Activated effector memory CD4-positive, alpha-beta T cell treated with anti-CD3 and anti-CD28 coated beads, Interleukin-2, amount 50 U/mL, for 16 hours (primary cell): ENCODE measurements around the gene ZBTB20.
"Not testable (repeated sequence)": the region's sequence is repeated elsewhere in the genome, so short reads cannot be mapped to it uniquely, and the experiment has no call there.

ENCODE experiments used
- DNase-seq: peaks from one replicate; pipeline ENCODE4 v3.0.0-alpha.2; 2020

Gene ZBTB20

GRCh38 chr3:114816052-114816451 lies 331.0 kb downstream of the ZBTB20 start:
- no peak for DNase-seq

GRCh38 chr3:114812541-114813238 lies 334.4 kb downstream of the ZBTB20 start:
- not testable (repeated sequence) for DNase-seq

DNA sequence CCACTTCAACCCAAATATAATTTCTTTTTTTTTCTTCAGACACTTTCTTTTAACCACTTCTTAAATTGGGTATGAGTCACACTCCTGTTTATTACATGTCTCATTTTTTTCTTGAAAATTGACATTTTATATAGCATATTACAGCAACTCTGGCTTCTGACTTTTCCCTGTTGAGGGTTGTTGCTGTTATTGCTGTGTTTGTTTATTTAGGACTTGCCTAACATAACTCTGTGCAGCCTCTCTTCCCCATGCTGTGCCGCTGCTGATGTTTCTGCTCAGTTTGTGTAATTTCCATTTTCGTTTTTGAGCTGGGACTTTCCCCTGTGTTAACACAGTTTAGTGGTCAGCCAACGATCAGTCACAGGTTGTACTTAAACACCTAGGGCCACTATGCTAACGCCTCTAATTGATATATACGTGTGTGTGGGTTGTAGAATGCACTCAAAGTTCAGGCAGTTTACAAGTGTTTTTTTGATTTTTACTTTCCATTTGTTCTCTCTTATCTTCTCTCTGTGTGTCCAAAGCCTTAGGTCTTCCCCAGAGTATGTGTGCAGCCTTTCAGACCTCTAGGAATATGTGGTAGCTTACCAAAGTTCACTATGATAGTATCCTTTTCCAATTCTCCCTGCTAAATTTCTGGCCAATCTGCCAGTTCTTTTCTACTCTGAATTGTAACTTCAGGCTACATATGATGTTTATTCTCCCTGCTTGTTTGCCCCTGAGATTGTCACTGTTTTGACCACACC lies 337.2 kb downstream of the ZBTB20 start:
- DNase-seq = no peak

DNA sequence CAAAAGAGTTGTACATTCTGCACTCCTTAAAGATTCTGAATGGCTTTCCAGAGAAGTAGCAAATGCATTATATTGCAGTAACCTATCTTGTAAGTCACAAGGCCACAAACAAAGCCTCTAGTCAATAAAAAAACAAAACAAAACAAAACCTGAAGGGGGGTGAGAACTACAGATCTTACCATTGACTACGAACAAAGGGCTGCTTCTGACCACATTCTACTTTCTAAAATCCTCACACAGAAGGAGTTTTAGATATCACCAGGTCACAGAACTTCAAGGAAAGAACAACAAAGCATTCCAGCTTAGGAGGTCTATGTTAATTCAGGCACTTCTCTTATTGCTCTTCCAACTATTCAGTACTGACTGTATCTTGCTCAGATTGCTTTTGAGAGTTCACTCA lies 343.0 kb downstream of the ZBTB20 start:
- DNase-seq = no peak

GRCh38 chr3:114803042-114803695 lies 343.9 kb downstream of the ZBTB20 start:
- DNase-seq = no peak

DNA sequence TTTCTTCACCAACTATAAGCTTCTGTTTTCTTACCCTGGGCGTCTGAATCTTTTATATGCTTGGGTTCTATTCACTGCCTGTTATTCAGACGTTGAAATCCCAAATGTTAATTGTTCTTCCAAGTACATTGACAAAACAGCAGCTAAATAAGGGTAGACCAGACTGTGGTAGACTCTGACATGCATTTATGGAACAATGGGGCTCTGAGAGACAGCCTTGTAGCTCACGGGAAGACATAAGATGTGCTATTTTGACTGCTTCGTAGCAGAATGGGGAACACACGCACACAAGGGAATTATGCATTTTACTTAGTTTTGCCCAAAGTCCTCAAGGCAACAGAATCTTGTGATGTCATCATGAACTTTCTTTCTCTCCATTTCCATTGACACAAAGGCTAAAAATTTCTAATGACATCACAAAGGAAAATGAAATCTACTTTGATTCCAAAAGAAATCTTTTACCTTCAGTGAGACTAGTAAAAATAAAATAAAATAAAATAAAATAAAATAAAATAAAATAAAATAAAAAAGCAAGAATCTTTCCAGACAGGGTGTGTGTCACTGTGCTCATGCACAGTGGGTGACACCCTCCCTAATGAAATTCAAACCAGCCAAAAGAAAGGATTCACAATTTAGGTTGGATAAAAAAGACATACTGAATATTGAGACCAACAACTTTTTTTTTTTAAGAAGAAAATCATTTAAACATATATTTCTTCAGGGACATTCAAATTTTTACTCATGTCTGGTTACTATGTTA lies 346.6 kb downstream of the ZBTB20 start:
- no peak for DNase-seq

DNA sequence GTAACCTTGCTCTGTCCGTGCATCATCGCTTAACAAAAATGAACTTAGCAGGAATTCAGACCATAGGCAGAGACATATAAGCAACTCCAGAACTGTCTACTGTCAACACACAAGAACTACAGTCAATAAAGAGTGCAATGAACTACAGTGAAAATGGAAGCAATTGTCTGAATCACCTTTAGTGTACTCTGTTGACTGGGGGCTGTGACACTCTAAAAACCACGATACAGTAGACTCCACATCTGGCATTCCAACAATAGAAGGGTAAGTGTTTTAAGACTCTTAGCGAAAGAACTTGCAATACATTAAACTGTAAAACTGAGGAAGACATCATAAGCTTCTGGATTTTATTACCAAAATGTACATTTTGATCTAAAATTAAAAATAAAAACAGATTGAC lies 347.3 kb downstream of the ZBTB20 start:
- no peak for DNase-seq

GRCh38 chr3:114796796-114797195 lies 350.3 kb downstream of the ZBTB20 start:
- DNase-seq = no peak

GRCh38 chr3:114794894-114795630 lies 352.0 kb downstream of the ZBTB20 start:
- DNase-seq = no peak

- no peak for DNase-seq
These were observed 354.7 kb downstream of the ZBTB20 start for GRCh38 chr3:114792159-114792918.

DNA sequence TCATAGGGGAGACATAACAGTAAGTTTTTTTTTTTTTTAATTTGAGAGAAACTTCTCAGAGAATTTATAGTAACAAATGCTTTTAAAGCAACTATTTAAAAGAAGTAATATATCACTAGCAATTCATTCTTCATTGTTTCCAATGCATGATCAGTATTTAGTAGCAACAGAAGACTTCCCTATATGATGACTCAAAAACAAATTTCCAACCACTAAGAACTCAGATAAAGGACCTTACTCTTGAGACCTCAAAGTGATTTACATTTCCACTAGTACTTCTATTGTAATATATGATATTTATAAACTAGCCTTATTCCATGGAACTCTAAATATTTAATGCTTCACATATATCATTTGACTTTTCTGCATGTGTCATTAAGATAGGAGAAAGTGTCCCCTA lies 356.3 kb downstream of the ZBTB20 start:
- DNase-seq = no peak

DNA sequence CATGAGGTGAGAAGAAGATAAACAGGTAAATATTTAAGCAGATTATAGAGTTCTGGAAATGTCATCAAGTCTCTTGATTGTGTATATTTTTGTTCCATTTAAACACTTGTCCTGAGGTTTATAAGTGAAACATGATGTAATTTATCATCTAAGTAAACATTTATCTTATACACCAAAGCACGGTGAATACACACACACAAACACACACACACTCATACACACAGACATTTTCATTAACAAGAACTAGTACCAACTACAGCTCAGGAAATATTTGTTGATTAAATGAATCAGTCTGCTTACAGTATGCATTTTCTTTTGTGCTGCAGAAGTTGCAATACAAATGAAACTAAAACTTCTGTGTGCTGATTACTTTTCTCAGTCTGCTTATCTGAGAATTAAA lies 357.3 kb downstream of the ZBTB20 start:
- no peak for DNase-seq

DNA sequence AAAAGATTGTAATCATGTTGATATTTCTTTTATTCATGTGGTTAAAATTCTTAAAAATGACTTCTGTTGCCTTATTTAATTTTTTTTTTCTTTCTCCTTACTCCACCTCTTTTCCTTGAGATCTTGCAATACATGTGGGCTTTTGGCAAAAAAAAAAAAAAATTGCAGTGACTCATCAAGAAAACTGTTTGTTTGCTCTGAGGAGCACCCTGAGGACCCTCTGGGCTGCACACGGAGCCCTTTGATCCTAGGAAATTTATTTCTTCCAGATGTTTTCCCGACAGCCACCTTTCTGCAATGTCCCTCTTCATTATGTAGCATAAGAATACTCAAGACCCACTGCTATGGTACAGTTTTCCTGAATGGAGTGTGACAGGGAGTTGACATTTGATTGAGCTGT lies 371.7 kb downstream of the ZBTB20 start:
- no peak for DNase-seq

DNA sequence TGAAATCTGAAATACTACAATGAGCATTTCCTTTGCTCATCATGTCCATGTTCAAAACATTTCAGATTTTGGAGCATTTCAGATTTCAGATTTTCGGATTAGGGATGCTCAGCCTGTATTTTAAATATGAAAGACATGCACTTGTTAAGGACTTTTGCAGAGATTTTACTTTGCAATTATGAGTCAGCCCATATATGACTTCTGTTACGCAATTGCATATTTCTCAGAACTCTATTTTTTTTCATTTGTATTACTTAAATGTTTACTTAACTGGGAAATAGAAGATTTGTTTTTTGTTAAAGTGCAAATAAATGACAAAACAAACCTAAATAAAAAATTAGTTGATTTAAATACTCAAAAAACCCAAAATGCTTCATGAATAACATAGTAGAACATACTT lies 376.2 kb downstream of the ZBTB20 start:
- no peak for DNase-seq

DNA sequence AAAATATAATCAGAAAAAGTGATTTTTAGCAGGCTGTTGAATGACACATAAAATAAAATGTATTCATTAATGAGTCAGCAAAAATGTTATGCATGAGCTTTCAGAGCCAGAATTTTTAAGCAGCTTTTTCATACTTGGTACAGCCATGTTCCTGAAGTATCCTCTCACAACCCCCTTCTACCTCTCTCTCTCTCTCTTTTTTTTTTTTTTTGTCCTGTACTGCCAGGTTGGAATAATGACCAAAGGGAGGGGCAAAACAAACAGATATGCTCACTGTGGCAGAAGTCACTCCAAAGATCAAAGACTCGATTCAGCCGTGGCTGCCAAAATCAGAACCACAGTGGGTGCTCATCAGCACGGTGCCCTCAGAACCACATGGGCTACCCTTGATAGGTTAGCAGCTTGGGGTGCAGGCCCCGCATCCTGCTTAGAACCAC lies 383.0 kb downstream of the ZBTB20 start:
- DNase-seq = no peak

- no peak for DNase-seq
These were observed 384.9 kb downstream of the ZBTB20 start for GRCh38 chr3:114762144-114762543.

DNA sequence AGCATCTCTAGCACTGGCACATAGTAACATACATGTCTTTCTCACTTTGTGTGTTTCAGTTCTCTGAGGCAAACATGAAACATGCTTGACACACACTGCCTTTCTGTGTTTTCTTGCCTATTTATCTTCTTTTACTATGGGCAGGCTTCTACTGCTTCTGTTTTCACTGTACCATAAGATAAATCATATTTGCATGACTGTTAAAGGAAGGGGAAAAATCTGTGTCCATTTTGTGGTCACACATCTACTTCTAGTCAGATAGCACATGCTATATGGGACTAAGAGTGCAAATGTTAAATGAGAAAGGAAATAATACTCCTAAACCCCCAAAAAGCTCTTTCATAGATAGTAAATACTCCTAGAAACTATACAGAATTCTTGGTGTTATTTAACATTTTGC lies 386.4 kb downstream of the ZBTB20 start:
- no peak for DNase-seq

- no peak for DNase-seq
These were observed 388.0 kb downstream of the ZBTB20 start for GRCh38 chr3:114758831-114759699.

DNA sequence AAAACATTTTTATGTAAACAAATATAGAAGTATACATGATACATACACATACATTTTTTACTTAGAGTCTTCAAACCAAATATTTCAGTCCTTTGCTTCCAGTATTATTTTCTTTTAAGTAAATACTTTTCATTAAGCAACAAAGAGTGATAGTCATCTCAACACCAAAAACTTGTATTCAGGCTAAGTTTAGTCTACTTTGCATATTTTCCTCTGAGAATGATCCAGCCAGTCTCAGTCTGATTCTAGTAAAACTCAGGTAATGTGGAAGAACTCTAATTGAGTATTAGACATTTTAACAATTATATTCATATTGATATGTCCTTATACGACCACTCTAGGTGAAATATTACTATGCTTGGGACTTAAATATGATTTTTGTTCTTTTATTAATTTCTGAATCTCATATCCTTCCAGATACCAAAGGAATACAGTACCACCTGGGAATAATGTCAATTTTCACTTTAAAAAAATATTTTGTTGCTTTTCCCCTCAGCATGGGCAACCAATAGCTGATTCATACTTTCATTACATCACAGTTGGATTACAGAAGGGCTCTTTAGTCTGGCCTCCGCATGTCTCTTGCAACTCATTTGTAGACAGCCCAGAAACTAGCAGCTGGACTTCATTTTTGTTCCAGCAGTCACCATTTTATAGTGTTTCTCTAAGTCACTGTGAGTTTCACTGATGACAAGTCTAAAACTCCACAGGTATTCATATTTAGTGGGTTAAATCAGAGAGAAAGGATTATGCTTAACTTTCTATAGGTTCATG lies 390.4 kb downstream of the ZBTB20 start:
- no peak for DNase-seq

DNA sequence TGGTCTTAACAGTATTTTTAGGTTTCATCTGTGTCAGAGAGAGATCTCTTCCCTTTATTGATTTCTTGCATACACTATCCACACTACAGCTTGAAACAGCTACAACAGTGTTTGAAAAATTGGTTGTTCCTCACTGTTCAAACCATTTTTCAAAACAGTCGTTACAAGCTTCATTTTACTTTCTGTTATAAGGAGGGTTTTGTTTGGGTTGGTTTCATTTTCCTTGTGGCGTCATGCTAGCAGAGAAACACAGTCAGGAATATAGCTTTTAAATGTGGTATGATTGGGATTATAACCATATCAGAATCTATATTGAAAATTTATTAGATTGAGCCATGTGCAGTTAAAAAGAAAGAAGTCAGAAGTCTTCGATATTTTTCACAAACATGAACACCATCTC lies 400.6 kb downstream of the ZBTB20 start:
- DNase-seq = no peak
